GM18519 (cell line): ENCODE measurements around the gene SRM.
"Not testable (repeated sequence)": the region's sequence is repeated elsewhere in the genome, so short reads cannot be mapped to it uniquely, and the experiment has no call there.

Source experiments
- ATAC-seq: cut with Tn5 transposase; IDR thresholded peaks from one replicate; pipeline ENCODE4 v1.9.1; 2021; ENCODE audit warnings: mild to moderate bottlenecking, moderate library complexity; ENCODE audit not compliant: unreplicated experiment, low FRiP score

Gene SRM

DNA sequence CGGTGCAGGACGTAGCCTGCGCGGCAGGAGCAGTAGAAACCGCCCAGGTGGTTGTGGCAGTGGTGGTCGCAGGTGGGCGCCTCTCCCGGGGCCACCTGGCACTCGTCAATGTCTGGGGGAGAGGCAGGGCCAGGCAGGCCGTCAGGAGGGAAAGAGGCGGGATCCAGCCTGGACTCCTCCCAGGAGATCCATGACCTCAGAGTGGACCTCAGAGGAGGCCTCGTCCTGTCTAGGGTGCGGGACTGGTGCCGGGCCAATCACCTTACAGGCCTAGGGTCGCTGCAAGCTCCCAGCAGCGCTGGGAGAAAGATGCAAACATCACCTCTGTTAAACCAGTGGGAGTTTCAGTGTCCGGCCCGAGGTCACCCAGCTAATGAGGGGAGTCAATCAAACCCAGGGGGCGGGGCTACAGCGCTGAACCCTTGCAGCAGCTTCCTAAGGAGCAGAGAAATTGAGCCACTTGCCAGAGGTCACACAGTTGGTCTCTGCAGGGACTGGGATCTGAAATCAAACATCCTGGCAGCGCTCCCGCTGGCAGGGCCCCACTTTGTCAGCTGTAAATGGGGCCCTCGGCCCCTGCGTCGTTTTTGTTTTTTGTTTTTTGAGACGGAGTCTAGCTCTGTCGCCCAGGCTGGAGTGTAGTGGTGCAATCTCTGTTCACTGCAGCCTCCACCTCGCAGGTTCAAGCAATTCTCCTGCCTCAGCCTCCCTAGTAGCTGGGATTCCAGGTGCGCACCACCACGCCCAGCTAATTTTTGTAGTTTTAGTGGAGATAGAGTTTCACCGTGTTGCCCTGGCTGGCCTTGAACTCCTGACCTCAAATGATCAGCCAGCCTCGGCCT, 14.2 kb downstream of the SRM start:
- no peak for ATAC-seq

DNA sequence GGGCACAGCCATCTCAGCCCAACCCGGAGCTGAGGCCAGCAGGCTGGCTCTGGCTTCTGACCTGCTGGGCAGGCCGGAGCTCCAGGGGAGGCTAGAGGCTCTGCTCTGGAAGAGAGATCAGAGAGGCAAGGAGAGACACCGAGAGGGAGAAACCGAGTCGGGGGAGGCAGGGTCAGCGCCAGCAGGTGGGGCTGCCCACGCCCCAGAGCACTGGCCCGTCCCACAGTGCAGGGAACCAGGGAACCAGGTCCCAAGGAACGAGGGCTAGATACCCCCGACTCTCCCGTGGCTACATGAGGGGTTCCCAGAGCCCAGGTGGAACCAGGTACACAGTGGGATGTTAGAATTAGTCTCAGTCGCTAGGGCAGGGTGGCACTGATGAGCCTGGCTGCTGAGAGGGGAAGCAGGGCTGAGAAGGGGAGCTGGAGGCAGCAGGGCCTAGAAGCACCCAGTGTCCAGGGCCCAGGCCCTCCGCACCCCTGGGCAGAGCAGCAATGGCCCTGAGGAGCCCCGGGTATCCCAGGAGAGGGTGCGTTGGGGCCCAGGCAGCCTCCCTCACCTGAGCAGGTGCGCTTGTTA, 14.9 kb downstream of the SRM start:
- no peak for ATAC-seq

DNA sequence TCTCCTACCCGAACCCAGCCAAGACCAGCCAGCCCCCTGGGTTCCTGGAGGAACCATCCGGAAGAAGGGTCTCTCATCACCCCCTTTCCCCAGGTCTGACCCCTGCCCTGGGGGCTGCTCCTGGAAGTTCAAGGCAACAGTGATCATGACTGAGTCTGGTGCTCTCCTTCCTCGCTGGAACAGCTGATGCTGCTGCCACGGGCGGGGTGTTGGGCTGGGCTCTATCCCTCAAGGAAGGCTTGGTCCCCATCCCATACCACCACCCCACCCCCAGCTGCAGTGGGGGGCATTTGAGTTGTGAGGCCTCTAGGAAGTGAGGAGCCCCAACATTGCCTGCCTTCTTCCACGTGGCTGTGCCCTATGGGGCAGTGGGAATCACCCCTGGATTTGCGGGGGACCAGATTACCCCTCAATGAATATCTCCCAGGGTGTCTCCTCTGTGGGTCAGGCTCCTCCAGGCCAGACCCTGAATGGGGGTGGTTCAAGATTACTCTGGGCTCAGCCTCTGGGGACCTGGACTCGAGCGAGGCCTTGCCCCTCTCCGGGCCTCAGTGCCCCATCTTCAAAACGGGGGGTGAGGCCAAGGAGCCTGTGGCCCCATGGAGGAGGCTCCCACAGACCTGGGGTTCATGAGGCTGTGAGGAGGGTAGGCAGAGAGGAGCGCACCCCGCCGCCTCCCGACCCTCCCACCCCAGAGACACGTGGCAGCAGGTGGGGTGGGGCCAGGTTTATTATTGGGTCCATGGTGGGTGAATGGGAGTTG, 15.6 kb downstream of the SRM start:
- ATAC-seq, result no peak

- no peak for ATAC-seq
Observed at GRCh38 chr1:11042995-11043874, 16.6 kb downstream of the SRM start.

- ATAC-seq, result no peak
Observed at GRCh38 chr1:11042065-11042464, 17.8 kb downstream of the SRM start.

DNA sequence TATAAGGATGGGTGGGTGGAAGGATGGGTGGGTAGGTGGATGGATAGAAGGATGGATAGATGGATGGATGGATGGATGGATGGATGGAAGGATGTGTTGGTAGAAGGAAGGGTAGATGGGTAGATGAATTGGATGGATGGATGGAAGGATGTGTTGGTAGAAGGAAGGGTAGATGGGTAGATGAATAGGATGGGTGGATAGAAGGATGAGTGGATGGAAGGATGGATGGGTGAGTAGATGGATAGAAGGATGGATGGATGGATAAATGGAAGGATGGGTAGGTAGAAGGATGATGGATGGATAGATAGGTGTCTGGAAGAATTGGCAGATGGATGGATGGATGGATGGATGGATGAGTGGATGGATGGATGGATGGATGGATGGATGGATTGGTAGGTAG, 18.8 kb downstream of the SRM start:
- no peak for ATAC-seq

DNA sequence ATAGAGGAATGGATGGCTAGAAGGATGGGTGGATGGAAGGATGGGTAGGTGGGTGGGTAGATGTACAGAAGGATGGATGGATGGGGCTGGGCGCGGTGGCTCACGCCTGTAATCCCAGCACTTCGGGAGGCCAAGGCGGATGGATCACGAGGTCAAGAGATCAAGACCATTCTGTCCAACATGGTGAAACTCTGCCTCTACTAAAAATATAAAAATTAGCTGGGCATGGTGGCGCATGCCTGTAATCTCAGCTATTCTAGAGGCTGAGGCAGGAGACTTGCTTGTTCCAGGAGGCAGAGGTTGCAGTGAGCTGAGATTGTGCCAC, 19.8 kb downstream of the SRM start:
- ATAC-seq, result not testable (repeated sequence)

GRCh38 chr1:11039351-11040104, 20.3 kb downstream of the SRM start:
- no peak for ATAC-seq

- ATAC-seq, result no peak
Observed at GRCh38 chr1:11037740-11038182, 22.1 kb downstream of the SRM start.

DNA sequence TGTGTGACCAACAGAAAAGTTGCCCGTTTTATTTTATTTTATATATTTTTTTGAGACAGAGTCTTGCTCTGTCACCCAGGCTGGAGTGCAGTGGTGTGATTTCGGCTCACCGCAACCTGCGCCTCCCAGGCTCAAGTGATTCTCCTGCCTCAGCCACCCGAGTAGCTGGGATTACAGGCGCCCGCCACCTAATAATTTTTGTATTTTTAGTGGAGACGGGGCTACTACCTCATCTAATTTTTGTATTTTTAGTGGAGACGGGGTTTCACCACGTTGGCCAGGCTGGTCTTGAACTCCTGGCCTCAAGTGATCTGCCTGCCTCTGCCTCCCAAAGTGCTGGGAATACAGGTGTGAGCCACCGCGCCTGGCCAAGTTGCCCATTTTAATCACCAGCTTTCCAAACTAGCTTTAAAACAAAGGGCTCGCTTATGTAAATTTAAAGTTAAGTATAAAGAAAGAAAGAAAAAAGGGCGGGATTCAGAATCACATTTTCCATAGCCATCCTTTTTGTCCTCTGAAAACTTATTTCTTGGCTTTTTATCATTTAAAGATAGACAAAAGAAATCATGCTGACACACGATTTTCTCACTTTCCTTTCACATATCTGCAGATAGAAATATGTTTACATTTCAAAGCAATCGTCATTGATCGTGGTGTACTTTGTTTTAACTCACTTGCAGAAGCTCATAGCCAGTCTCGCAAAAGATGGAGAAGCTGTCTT, 22.6 kb downstream of the SRM start:
- not testable (repeated sequence) for ATAC-seq

DNA sequence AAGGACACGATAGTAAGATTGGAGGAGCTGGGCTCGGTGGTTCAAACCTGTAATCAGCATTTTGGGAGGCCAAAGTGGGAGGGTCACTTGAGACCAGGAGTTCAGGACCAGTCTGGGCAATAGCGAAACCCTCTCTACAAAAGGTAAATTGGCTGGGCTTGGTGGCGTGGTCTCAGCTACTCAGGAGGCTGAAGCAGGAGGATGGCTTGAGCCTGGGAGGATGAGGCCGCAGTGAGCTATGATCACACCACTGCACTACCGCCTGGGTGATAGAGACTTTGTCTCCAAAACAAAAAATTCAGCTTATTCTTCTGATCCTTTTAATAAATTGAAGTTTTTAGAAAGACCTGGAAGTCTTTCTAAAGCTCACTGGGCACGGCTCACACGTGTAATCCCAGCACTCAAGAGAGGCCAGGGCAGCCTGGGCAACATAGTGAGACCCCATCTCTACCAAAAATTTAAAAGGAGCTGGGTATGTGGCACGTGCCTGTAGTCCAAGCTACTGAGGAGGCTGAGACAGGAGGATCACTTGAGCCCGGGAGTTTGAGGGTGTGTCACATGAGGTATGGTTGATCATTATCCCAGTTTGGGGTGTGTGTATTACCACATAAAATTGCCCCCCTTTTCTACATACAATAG, 28.1 kb downstream of the SRM start:
- ATAC-seq, result no peak

- ATAC-seq, result no peak
Observed at GRCh38 chr1:11030865-11031264, 29.0 kb downstream of the SRM start.

- ATAC-seq, result no peak
Observed at GRCh38 chr1:11028018-11028417, 31.8 kb downstream of the SRM start.

DNA sequence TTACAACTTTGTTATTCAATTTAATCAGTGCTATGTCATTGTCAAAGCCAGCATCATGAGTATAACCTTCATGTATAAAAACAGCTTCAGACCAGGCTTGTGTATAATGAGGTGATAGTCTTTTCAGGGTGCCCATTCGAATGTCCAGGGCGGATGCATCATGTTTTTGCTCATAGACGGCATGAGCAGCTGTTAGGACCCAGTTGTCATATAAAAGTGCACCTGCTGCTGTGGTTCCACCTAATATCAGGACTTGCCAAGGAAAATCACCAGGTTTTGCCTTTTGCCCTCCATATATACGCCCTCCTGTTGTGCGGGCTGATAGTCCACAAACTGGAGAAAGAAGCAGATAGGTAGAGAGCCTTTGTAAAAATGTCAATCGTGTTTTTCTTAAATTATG, 32.5 kb downstream of the SRM start:
- ATAC-seq, result no peak

DNA sequence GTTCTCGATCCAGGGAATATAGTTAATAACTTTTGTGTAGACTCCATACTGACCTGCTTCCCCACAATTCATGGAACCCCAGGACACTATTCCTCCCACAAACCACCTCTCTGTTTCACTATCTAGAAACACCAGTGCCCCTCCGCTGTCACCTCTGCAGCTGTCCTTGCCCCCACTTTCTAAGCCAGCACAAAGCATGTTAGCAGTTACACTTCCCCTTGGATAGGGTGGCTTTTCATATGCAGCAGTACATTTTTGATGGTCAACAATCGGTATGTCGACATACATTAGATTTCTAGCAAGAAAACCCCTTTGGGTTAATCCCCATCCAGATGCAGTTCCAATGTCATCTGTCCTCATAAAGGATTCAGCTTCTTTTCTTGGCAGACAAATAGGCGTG, 32.9 kb downstream of the SRM start:
- no peak for ATAC-seq

DNA sequence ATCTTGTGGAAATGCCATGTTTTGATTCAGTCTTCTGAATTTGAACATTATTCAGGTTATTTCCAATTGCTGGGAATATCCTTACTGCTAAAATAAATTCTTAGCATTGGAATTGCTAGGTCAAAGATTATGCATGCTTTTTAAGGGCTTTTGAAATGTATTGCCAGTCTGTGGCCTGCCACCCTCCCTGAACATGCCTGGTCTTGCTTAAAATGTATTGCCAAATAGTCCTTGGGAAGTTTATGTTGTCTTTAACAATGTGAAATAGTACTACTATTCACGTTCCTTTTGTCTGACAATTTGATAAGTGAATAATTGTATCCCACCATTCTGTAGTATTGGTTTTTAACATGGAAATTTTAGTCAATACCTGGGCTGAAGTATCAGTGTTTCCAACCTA, 33.8 kb downstream of the SRM start:
- no peak for ATAC-seq

GRCh38 chr1:11025618-11026017, 34.2 kb downstream of the SRM start:
- no peak for ATAC-seq

- ATAC-seq, result no peak
Observed at GRCh38 chr1:11024874-11025203, 35.0 kb downstream of the SRM start.
